Mucosa of rectum (tissue), 2 donors: Measurements from ENCODE around the gene ELMOD2.
A peak's percentile ranks its signal among the peaks of the same experiment; 100 is the strongest.
"Not testable (repeated sequence)": the region's sequence is repeated elsewhere in the genome, so short reads cannot be mapped to it uniquely, and the experiment has no call there.

Source experiments
- H3K27ac ChIP-seq, 2 donors: one replicate each; pipeline ENCODE4 v1.7.0; 2013; ENCODE audit warnings: inconsistent platforms in 2 of 2, low read depth in 2 of 2, low read length in 2 of 2
- H3K27me3 ChIP-seq, 2 donors: one replicate each; pipeline ENCODE4 v1.7.0; 2013; ENCODE audit warnings: low read length in 2 of 2; ENCODE audit not compliant: control insufficient read depth in 2 of 2, insufficient read depth in 2 of 2
- H3K36me3 ChIP-seq, 2 donors: one replicate each; pipeline ENCODE4 v1.7.0; 2013; ENCODE audit warnings: low read length in 2 of 2; ENCODE audit not compliant: control insufficient read depth in 2 of 2, insufficient read depth in 2 of 2
- H3K4me1 ChIP-seq, 2 donors: one replicate each; pipeline ENCODE4 v1.7.0; 2013; ENCODE audit warnings: low read length in 2 of 2, mild to moderate bottlenecking in 1 of 2; ENCODE audit not compliant: control insufficient read depth in 2 of 2, insufficient read depth in 2 of 2
- H3K4me3 ChIP-seq, 2 donors: one replicate each; pipeline ENCODE4 v1.7.0; 2013; ENCODE audit warnings: low read length in 2 of 2
- H3K9ac ChIP-seq, 2 donors: one replicate each; pipeline ENCODE4 v1.7.0; 2013; ENCODE audit warnings: low read length in 2 of 2, low read depth in 1 of 2, mild to moderate bottlenecking in 1 of 2
- H3K9me3 ChIP-seq, 2 donors: one replicate each; pipeline ENCODE4 v1.7.0; 2013; ENCODE audit warnings: low read length in 2 of 2; ENCODE audit not compliant: control insufficient read depth in 2 of 2
- donor health status: healthy.
- donor health status: Normal muscosa, but diverticular disease.

The ELMOD2 gene

GRCh38 chr4:140523857-140524742 is at the start of gene ELMOD2:
TSS of gene ELMOD2 (plus strand) at chr4:140524168. CDS start at chr4:140525429, 1,261 bp downstream.
- peaks cover 0 to 7% of the 10 kb centered on the region in 2 donors for H3K36me3 ChIP-seq
- H3K4me3 ChIP-seq = peak within 1 kb of the TSS; percentile 90 to 94
- peak within 1 kb of the TSS; percentile 78 to 84 for H3K27ac ChIP-seq
- H3K27me3 ChIP-seq = no peaks in the 10 kb centered on the region
- peak within 1 kb of the TSS; percentile 82 to 91 for H3K9ac ChIP-seq
- H3K4me1 ChIP-seq = peaks cover 7 to 8% of the 10 kb centered on the region in 2 donors
- H3K9me3 ChIP-seq = no peaks in the 10 kb centered on the region

GRCh38 chr4:140483445-140483844 is 40.5 kb upstream of the ELMOD2 start:
- no peak overlapping the region for H3K27ac ChIP-seq
- no peaks in the 10 kb centered on the region for H3K27me3 ChIP-seq
- H3K9ac ChIP-seq = no peak overlapping the region
- H3K4me1 ChIP-seq = no peaks in the 10 kb centered on the region
- H3K36me3 ChIP-seq = no peaks in the 10 kb centered on the region
- no peak overlapping the region for H3K4me3 ChIP-seq
- no peaks in the 10 kb centered on the region for H3K9me3 ChIP-seq

GRCh38 chr4:140485939-140486338 is 38.0 kb upstream of the ELMOD2 start:
- no peak overlapping the region for H3K4me3 ChIP-seq
- no peak overlapping the region for H3K9ac ChIP-seq
- no peak overlapping the region for H3K27ac ChIP-seq
- no peaks in the 10 kb centered on the region for H3K36me3 ChIP-seq
- H3K27me3 ChIP-seq = no peaks in the 10 kb centered on the region
- H3K9me3 ChIP-seq = no peaks in the 10 kb centered on the region
- no peaks in the 10 kb centered on the region for H3K4me1 ChIP-seq

- H3K27ac ChIP-seq = no peak overlapping the region
- peaks cover 23 to 26% of the 10 kb centered on the region in 2 donors for H3K27me3 ChIP-seq
- H3K4me3 ChIP-seq = peak overlapping the region in 1 of 2 donors; percentile 14
- no peak overlapping the region for H3K9ac ChIP-seq
- no peaks in the 10 kb centered on the region for H3K9me3 ChIP-seq
- no peaks in the 10 kb centered on the region for H3K4me1 ChIP-seq
- H3K36me3 ChIP-seq = no peaks in the 10 kb centered on the region
Measured at GRCh38 chr4:140497405-140497746, 26.6 kb upstream of the ELMOD2 start.

- Histone ChIP-seq H3K4me1 (no peaks in the 10 kb centered on the region), H3K9me3 (no peaks in the 10 kb centered on the region), H3K27me3 (peaks cover 23 to 26% of the 10 kb centered on the region in 2 donors), H3K9ac (no peak within 1 kb of the TSS), H3K4me3 (peak within 1 kb of the TSS; percentile 20 to 57), H3K36me3 (no peaks in the 10 kb centered on the region), H3K27ac (no peak within 1 kb of the TSS)
Measured at GRCh38 chr4:140497747-140498636, 26.0 kb upstream of the ELMOD2 start, which contains the start of gene MGAT4D. TSS of gene MGAT4D (minus strand) at chr4:140498293. CDS start at chr4:140498222, 71 bp downstream.

- no peak overlapping the region for H3K4me3 ChIP-seq
- no peaks in the 10 kb centered on the region for H3K4me1 ChIP-seq
- peaks cover 23 to 26% of the 10 kb centered on the region in 2 donors for H3K27me3 ChIP-seq
- no peaks in the 10 kb centered on the region for H3K9me3 ChIP-seq
- H3K9ac ChIP-seq = no peak overlapping the region
- H3K36me3 ChIP-seq = no peaks in the 10 kb centered on the region
- no peak overlapping the region for H3K27ac ChIP-seq
Measured at GRCh38 chr4:140499391-140499790, 24.6 kb upstream of the ELMOD2 start.

- Histone ChIP-seq H3K36me3 (no peaks in the 10 kb centered on the region), H3K4me3 (no peak overlapping the region), H3K4me1 (no peaks in the 10 kb centered on the region), H3K9ac (no peak overlapping the region), H3K27me3 (peaks cover 10 to 11% of the 10 kb centered on the region in 2 donors), H3K27ac (no peak overlapping the region), H3K9me3 (no peaks in the 10 kb centered on the region)
Measured at GRCh38 chr4:140504261-140504660, 19.7 kb upstream of the ELMOD2 start.

GRCh38 chr4:140513765-140514164 is 10.2 kb upstream of the ELMOD2 start:
- not testable (repeated sequence) for H3K9ac ChIP-seq, H3K4me3 ChIP-seq, H3K36me3 ChIP-seq, H3K4me1 ChIP-seq, H3K27me3 ChIP-seq, H3K9me3 ChIP-seq, H3K27ac ChIP-seq

- no peak overlapping the region for H3K4me3 ChIP-seq
- H3K36me3 ChIP-seq = no peaks in the 10 kb centered on the region
- no peak overlapping the region for H3K9ac ChIP-seq
- H3K4me1 ChIP-seq = no peaks in the 10 kb centered on the region
- no peak overlapping the region for H3K27ac ChIP-seq
- no peaks in the 10 kb centered on the region for H3K9me3 ChIP-seq
- peaks cover 0 to 3% of the 10 kb centered on the region in 2 donors for H3K27me3 ChIP-seq
Measured at GRCh38 chr4:140515423-140515822, 8.5 kb upstream of the ELMOD2 start.

GRCh38 chr4:140523370-140523856 is 555 bp upstream of the ELMOD2 start:
- H3K27ac ChIP-seq = no peak overlapping the region
- H3K4me3 ChIP-seq = peak overlapping the region; percentile 90 to 94
- no peaks in the 10 kb centered on the region for H3K27me3 ChIP-seq
- peak overlapping the region in 1 of 2 donors; percentile 91 for H3K9ac ChIP-seq
- peaks cover 0 to 7% of the 10 kb centered on the region in 2 donors for H3K36me3 ChIP-seq
- peaks cover 7 to 8% of the 10 kb centered on the region in 2 donors for H3K4me1 ChIP-seq
- no peaks in the 10 kb centered on the region for H3K9me3 ChIP-seq
